Measurements from ENCODE around the gene TMEM30A.

The TMEM30A gene

GRCh38 chr6:75318900-75319299 lies 34.3 kb upstream of the TMEM30A start:
- no peak overlapping the region for H2AFZ ChIP-seq (ENCODE audit: low read length)
- H3K9me2 ChIP-seq (replicated peaks; ENCODE audit: low read depth, low read length), result no peaks in the 10 kb centered on the region
- no peaks in the 10 kb centered on the region for H3K9me3 ChIP-seq (ENCODE audit: insufficient read depth, low read depth, low read length)
- no peak for TF ChIP-seq EZH2phosphoT487 (IDR thresholded peaks at IDR 0.05; ENCODE audit: borderline replicate concordance)
- no peaks in the 10 kb centered on the region for H3K79me2 ChIP-seq (ENCODE audit: insufficient read depth, low read length)
- H3K9ac ChIP-seq (ENCODE audit: low read depth, low read length, poor library complexity, severe bottlenecking), result no peak overlapping the region
- no peaks in the 10 kb centered on the region for H3K4me1 ChIP-seq (ENCODE audit: insufficient read depth, low read length, poor library complexity, severe bottlenecking)
- H3K4me2 ChIP-seq (ENCODE audit: low read depth, low read length, poor library complexity, severe bottlenecking), result no peak overlapping the region
- H3K27me3 ChIP-seq (ENCODE audit: insufficient read depth, low read length, poor library complexity, severe bottlenecking), result peaks cover 4% of the 10 kb centered on the region
- no peak overlapping the region for H3K4me3 ChIP-seq (ENCODE audit: low read length, poor library complexity, severe bottlenecking)
- H3K36me3 ChIP-seq (ENCODE audit: insufficient read depth, low read length), result no peaks in the 10 kb centered on the region
- H4K20me1 ChIP-seq (ENCODE audit: insufficient read depth, low read length, poor library complexity, severe bottlenecking), result no peaks in the 10 kb centered on the region
- no peaks in the 10 kb centered on the region for H3F3A ChIP-seq (ENCODE audit: low read depth)

- H3K27me3 ChIP-seq (ENCODE audit: insufficient read depth, low read length, poor library complexity, severe bottlenecking), result peaks cover 4% of the 10 kb centered on the region
- H3K9me3 ChIP-seq (ENCODE audit: insufficient read depth, low read depth, low read length), result no peaks in the 10 kb centered on the region
- no peaks in the 10 kb centered on the region for H3K9me2 ChIP-seq (replicated peaks; ENCODE audit: low read depth, low read length)
- H3K4me3 ChIP-seq (ENCODE audit: low read length, poor library complexity, severe bottlenecking), result no peak overlapping the region
- no peak overlapping the region for H3K9ac ChIP-seq (ENCODE audit: low read depth, low read length, poor library complexity, severe bottlenecking)
- H3F3A ChIP-seq (ENCODE audit: low read depth), result no peaks in the 10 kb centered on the region
- no peak for TF ChIP-seq CTCF (conservative IDR thresholded peaks at IDR 0.05; ENCODE audit: low read length)
- TF ChIP-seq EZH2phosphoT487 (IDR thresholded peaks at IDR 0.05; ENCODE audit: borderline replicate concordance), result no peak
- no peaks in the 10 kb centered on the region for H3K36me3 ChIP-seq (ENCODE audit: insufficient read depth, low read length)
- H3K4me1 ChIP-seq (ENCODE audit: insufficient read depth, low read length, poor library complexity, severe bottlenecking), result no peaks in the 10 kb centered on the region
- H4K20me1 ChIP-seq (ENCODE audit: insufficient read depth, low read length, poor library complexity, severe bottlenecking), result no peaks in the 10 kb centered on the region
- H2AFZ ChIP-seq (ENCODE audit: low read length), result no peak overlapping the region
- H3K79me2 ChIP-seq (ENCODE audit: insufficient read depth, low read length), result no peaks in the 10 kb centered on the region
- no peak overlapping the region for H3K4me2 ChIP-seq (ENCODE audit: low read depth, low read length, poor library complexity, severe bottlenecking)
Measured at GRCh38 chr6:75317503-75318206, 33.1 kb upstream of the TMEM30A start.

GRCh38 chr6:75315978-75316377 lies 31.4 kb upstream of the TMEM30A start:
- Histone ChIP-seq H3K4me2 (ENCODE audit: low read depth, low read length, poor library complexity, severe bottlenecking) (no peak overlapping the region), H3K9ac (ENCODE audit: low read depth, low read length, poor library complexity, severe bottlenecking) (no peak overlapping the region), H3K27me3 (ENCODE audit: insufficient read depth, low read length, poor library complexity, severe bottlenecking) (peaks cover 4% of the 10 kb centered on the region), H2AFZ (ENCODE audit: low read length) (no peak overlapping the region), H3K4me3 (ENCODE audit: low read length, poor library complexity, severe bottlenecking) (no peak overlapping the region), H3K79me2 (ENCODE audit: insufficient read depth, low read length) (no peaks in the 10 kb centered on the region), H3K9me2 (replicated peaks; ENCODE audit: low read depth, low read length) (no peaks in the 10 kb centered on the region), H3F3A (ENCODE audit: low read depth) (no peaks in the 10 kb centered on the region), H4K20me1 (ENCODE audit: insufficient read depth, low read length, poor library complexity, severe bottlenecking) (no peaks in the 10 kb centered on the region), H3K9me3 (ENCODE audit: insufficient read depth, low read depth, low read length) (no peaks in the 10 kb centered on the region), H3K36me3 (ENCODE audit: insufficient read depth, low read length) (no peaks in the 10 kb centered on the region), H3K4me1 (ENCODE audit: insufficient read depth, low read length, poor library complexity, severe bottlenecking) (no peaks in the 10 kb centered on the region)
- no peak for TF ChIP-seq EZH2phosphoT487 (IDR thresholded peaks at IDR 0.05; ENCODE audit: borderline replicate concordance)
- no peak for TF ChIP-seq CTCF (conservative IDR thresholded peaks at IDR 0.05; ENCODE audit: low read length)
